Lung (tissue), 12 donors: ENCODE data around the gene BPIFB1. TPM values are rescaled to one million over a fixed set of nuclear protein-coding genes. Genes with fewer than 3 reads are reported as not detected.

Experiments
- ATAC-seq: fragments of 200-7000 bp; cut with Tn5 transposase; one replicate; pipeline ENCODE4 v1.9.1; 2020; ENCODE audit warnings: moderate number of reproducible peaks; ENCODE audit not compliant: insufficient read depth, low FRiP score
- DNase-seq, 3 donors: peaks; one replicate each; pipeline ENCODE4 v3.0.0-alpha.2; 2013 to 2017
- H3K27ac ChIP-seq, 2 donors: one replicate each; pipeline ENCODE4 v1.5.1; 2013; ENCODE audit warnings: mild to moderate bottlenecking in 2 of 2, moderate library complexity in 2 of 2, control low read depth in 1 of 2, inconsistent platforms in 1 of 2, low read depth in 1 of 2, low read length in 1 of 2
- H3K27me3 ChIP-seq, 3 donors: one replicate each; pipeline ENCODE4 v1.5.1; 2013; ENCODE audit warnings: low read length in 2 of 3; ENCODE audit not compliant: control insufficient read depth in 3 of 3, insufficient read depth in 3 of 3
- H3K36me3 ChIP-seq, 4 donors: one replicate each; pipeline ENCODE4 v1.5.1; 2013; ENCODE audit warnings: low read length in 4 of 4, mild to moderate bottlenecking in 1 of 4, moderate library complexity in 1 of 4; ENCODE audit not compliant: control insufficient read depth in 4 of 4, insufficient read depth in 4 of 4
- H3K4me1 ChIP-seq, 5 donors: one replicate each; pipeline ENCODE4 v1.5.1; 2013; ENCODE audit warnings: low read length in 5 of 5, mild to moderate bottlenecking in 2 of 5, moderate library complexity in 1 of 5; ENCODE audit not compliant: control insufficient read depth in 5 of 5, insufficient read depth in 5 of 5
- H3K4me3 ChIP-seq: one replicate; pipeline ENCODE4 v1.5.1; 2013; ENCODE audit warnings: mild to moderate bottlenecking, control low read depth, moderate library complexity
- H3K9ac ChIP-seq, 2 donors: one replicate each; pipeline ENCODE4 v1.5.1; 2013; ENCODE audit warnings: low read length in 2 of 2, control low read depth in 1 of 2; ENCODE audit not compliant: insufficient read depth in 1 of 2
- H3K9me3 ChIP-seq, 4 donors: one replicate each; pipeline ENCODE4 v1.5.1; 2013; ENCODE audit warnings: low read length in 3 of 4, mild to moderate bottlenecking in 1 of 4, moderate library complexity in 1 of 4; ENCODE audit not compliant: control insufficient read depth in 4 of 4, insufficient read depth in 3 of 4
- WGBS, 2 donors: extraction: QIAGEN DNeasy Blood & Tissue Kit; methylation state at CpG; one replicate each; pipeline ENCODE4 v1.1.7; 2013; 5-methylcytosine and 5-hydroxymethylcytosine counted together
- polyA plus RNA-seq, 2 donors: library from polyadenylated mRNA; stranded (reverse); fragments of 200-250 nt; gene quantifications; one replicate each; pipeline ENCODE4 v1.2.1, GENCODE V29; 2013
- total RNA-seq, 2 donors: library from RNA; depleted of rRNA in 1 of 2; stranded (reverse); fragments of >200 nt in 1 of 2; gene quantifications; one replicate each; pipeline ENCODE4 v1.2.1, GENCODE V29; 2014 to 2021
- TF ChIP-seq, protein P1 (sequence below): IDR thresholded peaks from 2 replicates; pipeline ENCODE4 v1.5.1; 2012; ENCODE audit warnings: mild to moderate bottlenecking; ENCODE audit errors: control extremely low read depth, extremely low read depth
- donor health status: control.
- donor health status: control.
- donor health status: Bipolar disorder and iron deficiency.
- donor health status: healthy.
- donor health status: DM: yes; HTN: yes; CAD: no.

The BPIFB1 gene
- total and polyA plus RNA-seq, 4 donors: 61.9 to 445 (median 292) TPM

DNA sequence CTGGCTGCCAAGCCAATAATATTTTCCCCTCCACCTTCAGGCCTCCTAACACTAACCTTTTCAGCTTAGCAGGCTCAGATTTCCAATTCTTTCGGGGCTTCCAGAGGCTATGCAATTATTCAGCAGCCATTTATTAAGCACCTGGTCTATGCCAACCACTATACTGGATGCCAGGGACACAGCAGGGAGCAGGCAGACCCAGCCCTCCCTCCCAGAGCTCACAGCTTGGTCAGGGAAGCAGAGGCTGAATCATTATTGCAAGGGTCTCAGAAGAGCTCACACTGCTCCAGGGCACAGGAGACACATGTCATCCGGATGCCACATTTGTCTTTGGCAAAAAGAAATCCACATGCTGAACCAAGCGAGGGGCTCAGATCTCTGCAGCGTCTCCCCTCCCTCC is 1.3 kb downstream of the BPIFB1 start:
- Histone ChIP-seq H3K27me3 (no peaks in the 10 kb centered on the region), H3K36me3 (no peaks in the 10 kb centered on the region), H3K4me3 (no peak overlapping the region), H3K9ac (no peak overlapping the region), H3K4me1 (no peaks in the 10 kb centered on the region), H3K27ac (no peak overlapping the region), H3K9me3 (peaks cover 0 to 4% (median 0%) of the 10 kb centered on the region in 4 donors)
- ATAC-seq: no peak
- no peak for DNase-seq
- WGBS, 2 donors: 82 to 83% methylated on average over 4 of the region's 4 CpGs
- TF ChIP-seq, protein P1, sequence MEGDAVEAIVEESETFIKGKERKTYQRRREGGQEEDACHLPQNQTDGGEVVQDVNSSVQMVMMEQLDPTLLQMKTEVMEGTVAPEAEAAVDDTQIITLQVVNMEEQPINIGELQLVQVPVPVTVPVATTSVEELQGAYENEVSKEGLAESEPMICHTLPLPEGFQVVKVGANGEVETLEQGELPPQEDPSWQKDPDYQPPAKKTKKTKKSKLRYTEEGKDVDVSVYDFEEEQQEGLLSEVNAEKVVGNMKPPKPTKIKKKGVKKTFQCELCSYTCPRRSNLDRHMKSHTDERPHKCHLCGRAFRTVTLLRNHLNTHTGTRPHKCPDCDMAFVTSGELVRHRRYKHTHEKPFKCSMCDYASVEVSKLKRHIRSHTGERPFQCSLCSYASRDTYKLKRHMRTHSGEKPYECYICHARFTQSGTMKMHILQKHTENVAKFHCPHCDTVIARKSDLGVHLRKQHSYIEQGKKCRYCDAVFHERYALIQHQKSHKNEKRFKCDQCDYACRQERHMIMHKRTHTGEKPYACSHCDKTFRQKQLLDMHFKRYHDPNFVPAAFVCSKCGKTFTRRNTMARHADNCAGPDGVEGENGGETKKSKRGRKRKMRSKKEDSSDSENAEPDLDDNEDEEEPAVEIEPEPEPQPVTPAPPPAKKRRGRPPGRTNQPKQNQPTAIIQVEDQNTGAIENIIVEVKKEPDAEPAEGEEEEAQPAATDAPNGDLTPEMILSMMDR: no peak

DNA sequence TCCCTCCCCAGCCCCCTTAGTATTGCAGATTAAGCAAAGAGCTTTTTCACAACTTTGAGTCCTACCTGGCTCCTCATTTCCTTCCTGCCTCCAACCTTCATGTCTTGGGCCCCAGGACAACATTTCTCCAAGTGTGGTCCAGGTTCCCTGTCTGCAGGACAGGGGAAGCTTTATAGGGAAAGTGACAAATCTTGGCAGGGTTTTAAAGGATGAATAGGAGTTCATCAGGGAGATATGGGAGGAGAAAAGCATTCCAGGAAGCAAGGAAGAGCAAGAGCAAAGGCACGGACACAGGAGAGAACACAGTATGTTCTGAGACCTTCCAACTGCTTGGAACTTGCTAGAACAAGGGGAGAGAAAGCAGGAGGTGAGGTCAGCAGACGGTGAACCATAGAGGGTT is 1.9 kb downstream of the BPIFB1 start:
- Histone ChIP-seq H3K36me3 (no peaks in the 10 kb centered on the region), H3K9me3 (peaks cover 0 to 4% (median 0%) of the 10 kb centered on the region in 4 donors), H3K4me3 (no peak overlapping the region), H3K4me1 (no peaks in the 10 kb centered on the region), H3K9ac (no peak overlapping the region), H3K27ac (no peak overlapping the region), H3K27me3 (peaks cover 0 to 2% (median 0%) of the 10 kb centered on the region in 3 donors)
- DNase-seq (no peak), ATAC-seq (no peak)
- 62 to 63% methylated on average over 2 of the region's 2 CpGs for WGBS, 2 donors
- TF ChIP-seq, protein P1: no peak

DNA sequence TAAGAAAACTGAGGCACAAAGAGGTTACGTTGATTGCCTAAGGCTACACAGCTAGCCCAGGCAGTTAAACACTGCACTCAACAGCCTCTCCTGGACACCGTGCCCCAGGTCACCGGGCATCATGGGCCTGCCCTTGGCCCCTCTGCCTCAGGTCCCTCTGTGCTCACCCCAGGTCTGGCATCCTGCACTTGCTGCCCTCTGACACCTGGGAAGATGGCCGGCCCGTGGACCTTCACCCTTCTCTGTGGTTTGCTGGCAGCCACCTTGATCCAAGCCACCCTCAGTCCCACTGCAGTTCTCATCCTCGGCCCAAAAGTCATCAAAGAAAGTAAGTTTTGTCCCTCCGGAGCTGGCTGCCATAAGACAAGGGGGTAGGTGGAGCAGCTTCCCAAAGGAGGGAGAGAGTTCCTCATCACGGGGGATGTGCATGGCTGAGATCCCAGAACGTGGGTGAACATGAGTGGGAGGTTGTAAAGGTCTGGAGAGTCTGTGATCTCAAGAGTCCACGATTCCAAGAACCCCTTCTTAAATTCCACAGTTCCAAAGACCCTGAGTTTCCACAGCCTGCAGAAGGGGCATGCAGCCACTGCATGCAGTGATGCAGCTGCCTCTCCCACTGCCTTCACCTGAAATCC is 3.0 kb downstream of the BPIFB1 start:
- DNase-seq (no peak), ATAC-seq (no peak)
- Histone ChIP-seq H3K9me3 (peaks cover 0 to 4% (median 0%) of the 10 kb centered on the region in 4 donors), H3K27me3 (peaks cover 0 to 2% (median 0%) of the 10 kb centered on the region in 3 donors), H3K4me3 (no peak overlapping the region), H3K36me3 (no peaks in the 10 kb centered on the region), H3K4me1 (no peaks in the 10 kb centered on the region), H3K27ac (no peak overlapping the region), H3K9ac (no peak overlapping the region)
- 68 to 81% methylated on average over 10 of the region's 10 CpGs for WGBS, 2 donors
- TF ChIP-seq, protein P1: no peak

DNA sequence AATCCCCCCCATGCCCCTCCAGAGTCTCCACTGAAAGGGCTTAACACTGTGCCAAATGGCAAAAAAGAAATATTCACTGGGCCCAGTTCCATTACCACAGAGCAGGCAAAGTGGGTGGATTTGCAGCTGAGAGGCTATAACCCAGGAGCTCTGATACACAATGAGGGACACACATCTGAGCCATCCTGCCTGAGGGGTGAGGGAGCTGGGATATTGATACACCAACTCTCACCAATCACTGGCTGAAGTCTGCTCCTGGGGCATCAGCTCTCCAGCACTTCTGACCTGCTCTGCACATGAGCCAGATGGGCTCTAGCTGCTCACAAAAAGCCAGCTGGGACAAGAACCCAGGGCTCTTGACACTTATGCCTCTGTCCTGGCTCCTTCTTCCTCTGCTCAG is 4.9 kb downstream of the BPIFB1 start:
- Histone ChIP-seq H3K4me1 (no peaks in the 10 kb centered on the region), H3K36me3 (no peaks in the 10 kb centered on the region), H3K9ac (no peak overlapping the region), H3K27me3 (peaks cover 0 to 2% (median 0%) of the 10 kb centered on the region in 3 donors), H3K4me3 (no peak overlapping the region), H3K27ac (no peak overlapping the region), H3K9me3 (peaks cover 0 to 4% (median 0%) of the 10 kb centered on the region in 4 donors)
- TF ChIP-seq, protein P1: no peak
- DNase-seq (no peak), ATAC-seq (no peak)
